GM21528 (cell line): ENCODE data around the gene POU2F2.
"Not testable (repeated sequence)": the region's sequence is repeated elsewhere in the genome, so short reads cannot be mapped to it uniquely, and the experiment has no call there.

Experiments used
- ATAC-seq: cut with Tn5 transposase; IDR thresholded peaks from one replicate; pipeline ENCODE4 v1.9.1; 2021; ENCODE audit warnings: mild to moderate bottlenecking, moderate library complexity; ENCODE audit not compliant: unreplicated experiment, low FRiP score

Gene POU2F2

GRCh38 chr19:42068361-42068755 is 63.9 kb downstream of the POU2F2 start:
- no peak for ATAC-seq

DNA sequence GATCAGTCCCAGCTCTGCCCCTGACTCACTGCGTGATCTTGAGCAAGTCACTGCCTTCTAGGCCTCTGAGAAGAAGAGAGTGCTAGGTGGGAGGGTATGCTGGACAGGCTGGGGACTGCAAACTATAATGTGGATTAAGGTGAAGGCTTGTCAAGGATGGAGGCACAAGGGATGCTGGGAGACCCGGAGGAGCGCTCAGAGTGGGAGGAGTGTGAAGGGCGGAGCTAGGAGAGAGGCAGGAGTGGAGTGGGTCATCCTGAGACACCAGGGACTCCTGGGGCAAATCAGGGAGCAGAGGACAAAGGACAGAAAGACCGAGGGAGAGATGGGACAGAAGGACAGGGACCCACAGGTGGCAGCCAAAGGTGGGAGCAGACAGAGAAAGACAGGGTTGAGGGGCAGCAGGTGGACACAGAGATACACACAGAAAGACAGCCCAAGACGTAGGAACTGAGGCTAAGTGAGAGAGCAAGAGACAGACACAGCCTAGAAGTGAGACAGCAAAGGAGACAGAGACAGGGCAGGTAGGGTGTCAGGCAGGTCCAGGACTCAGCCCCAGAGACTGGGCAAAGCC is 64.8 kb downstream of the POU2F2 start:
- ATAC-seq, result no peak

GRCh38 chr19:42066075-42066754 is 66.0 kb downstream of the POU2F2 start:
- ATAC-seq, result no peak

DNA sequence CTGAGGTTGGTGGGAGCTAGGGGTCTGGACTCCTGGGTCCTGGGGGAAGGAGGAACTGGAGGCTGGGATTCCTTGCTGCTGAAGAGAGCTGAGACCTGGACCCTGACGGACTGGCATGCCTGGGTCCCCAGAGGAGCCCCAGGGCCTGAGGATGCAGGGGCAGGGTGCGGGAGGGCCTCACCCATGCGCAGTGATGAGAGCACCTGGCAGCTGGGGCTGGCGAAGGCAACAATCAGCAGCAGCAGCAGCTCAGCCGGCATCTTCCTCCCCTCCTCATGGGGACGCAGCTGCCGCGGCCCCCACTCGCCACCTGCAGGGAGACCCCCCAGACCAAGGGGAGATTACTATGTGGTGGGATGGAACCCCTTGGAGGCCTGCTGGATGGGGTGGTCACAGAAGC is 66.7 kb downstream of the POU2F2 start:
- ATAC-seq, result no peak

- ATAC-seq, result no peak
Observed at GRCh38 chr19:42065051-42065450, 67.2 kb downstream of the POU2F2 start.

DNA sequence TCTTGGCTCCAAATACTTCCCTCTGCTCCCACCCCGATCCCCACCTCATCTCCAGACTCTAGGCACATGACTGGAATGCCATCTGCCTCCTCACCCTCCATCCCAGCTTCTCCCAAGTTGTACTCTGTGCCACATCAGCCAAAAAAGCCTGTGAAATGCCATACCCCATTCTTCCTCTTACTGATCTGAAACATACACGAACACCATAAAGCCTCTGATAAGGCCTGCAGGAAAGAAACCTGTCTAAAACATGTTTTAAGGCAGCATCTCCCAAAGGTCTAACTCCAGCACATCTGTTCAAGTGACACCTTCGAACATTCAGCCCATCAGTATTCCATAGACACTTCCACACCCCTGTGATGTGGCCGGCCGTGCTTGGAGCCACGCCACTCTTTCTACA is 67.8 kb downstream of the POU2F2 start:
- no peak for ATAC-seq

DNA sequence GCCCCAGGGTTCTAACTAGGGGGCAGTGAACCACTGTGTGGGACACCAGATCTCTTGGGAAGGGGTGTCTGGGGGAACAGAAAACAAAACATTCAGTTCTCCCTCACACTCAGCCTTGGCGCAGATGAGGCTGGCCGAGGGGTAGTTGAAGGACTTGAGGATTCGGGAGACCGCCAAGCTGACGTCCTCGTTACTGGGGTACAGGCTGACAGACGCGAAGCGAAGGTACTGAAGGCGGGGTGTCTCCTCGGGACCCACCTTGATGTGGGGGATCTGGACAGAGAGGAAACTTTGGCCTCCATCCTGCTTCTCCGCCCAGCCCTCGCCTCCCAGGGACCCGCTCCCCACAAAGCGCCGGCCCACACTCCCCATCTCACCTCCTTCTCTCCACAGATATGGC is 69.9 kb downstream of the POU2F2 start:
- no peak for ATAC-seq

DNA sequence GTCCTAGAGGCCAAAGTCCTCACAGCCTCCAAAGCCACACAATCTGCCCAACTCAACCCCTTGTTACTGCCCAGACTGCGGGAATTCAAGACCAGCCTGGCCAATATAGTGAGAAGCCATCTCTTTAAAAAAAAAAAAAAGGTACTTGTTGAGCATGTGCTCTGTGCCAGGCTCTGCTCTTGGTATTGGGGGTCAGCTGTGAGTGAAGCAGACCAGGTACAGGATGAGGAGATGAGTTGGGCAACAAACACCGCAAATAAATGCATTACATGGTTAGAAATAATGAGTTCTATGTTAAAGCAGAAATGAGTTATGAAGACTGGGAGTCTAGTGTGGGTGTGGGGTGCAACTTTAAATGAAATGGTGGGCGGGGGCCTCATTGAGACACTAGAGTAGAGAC is 72.1 kb downstream of the POU2F2 start:
- no peak for ATAC-seq

- ATAC-seq, result no peak
Observed at GRCh38 chr19:42059196-42059595, 73.0 kb downstream of the POU2F2 start.

DNA sequence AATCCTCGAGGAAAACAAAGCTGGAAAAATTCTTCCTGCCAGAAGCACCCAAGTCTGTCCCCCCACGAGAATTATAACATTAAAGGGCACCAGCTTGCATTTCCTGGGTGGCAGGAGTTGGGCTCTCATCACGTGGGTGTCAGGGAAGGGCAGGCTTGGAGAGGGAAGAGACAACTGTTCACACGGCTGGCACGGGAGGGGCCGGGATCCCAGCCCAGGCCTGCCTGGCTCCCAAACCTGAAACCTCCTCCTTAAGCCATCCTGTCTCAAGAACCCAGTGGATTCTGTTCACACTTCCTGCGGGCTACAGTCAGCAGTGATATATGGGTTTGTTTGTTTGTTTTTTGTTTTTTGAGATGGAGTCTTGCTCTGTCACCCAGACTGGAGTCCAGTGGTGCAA is 74.4 kb downstream of the POU2F2 start:
- ATAC-seq, result no peak

DNA sequence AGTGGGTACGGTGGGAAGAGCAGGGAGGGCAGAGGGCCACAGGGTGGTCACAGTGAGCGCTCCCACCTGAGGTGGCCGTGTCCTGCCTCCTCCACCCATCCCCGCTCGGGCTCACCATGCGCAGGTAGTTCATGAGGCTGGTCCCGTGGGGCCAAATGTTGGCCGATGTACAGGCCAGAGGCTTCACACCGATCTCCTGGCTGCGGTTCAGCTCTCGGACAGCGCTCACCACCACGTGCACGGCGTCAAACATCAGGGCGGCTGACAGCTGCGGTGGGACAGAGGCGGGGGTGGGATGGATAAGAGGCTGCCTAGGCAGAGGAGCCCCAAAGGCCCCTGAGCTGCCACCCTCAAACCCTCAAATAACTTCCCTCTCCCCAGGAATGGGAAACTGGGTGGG is 78.0 kb downstream of the POU2F2 start:
- no peak for ATAC-seq

GRCh38 chr19:42053037-42053935 is 79.0 kb downstream of the POU2F2 start:
- ATAC-seq, result no peak

DNA sequence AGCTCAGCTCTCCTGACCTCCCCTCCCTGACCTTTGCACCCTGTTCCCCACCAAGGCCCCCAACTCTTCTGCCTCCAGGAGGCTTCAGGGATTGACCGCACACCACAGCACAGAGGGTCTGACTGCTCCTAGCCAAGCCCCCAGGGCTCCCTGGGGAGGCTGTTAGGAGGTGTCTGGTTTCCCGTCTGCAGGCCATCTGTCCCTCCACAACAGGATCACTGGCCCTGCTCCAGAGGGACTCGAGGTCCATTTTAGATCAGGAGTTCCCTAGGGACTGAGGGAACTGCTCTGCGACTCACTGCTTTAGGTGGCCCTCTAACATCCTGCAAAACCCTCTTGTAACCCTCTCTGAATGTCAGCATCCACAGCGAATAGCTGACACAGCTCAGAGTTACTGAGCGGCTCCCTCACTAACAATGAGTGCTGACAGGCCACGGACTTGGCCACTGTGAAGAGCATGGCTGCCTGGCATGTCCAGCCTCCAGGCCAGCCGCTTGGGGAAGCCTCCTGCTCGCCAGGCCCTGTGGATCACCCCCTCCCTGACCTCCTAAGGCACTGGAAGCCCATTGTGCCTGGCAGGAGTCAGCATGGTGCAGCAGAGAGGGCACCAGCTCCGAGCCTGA is 79.9 kb downstream of the POU2F2 start:
- no peak for ATAC-seq

- ATAC-seq, result no peak
Observed at GRCh38 chr19:42051166-42052115, 80.8 kb downstream of the POU2F2 start.

GRCh38 chr19:42048992-42049391 is 83.3 kb downstream of the POU2F2 start:
- no peak for ATAC-seq

DNA sequence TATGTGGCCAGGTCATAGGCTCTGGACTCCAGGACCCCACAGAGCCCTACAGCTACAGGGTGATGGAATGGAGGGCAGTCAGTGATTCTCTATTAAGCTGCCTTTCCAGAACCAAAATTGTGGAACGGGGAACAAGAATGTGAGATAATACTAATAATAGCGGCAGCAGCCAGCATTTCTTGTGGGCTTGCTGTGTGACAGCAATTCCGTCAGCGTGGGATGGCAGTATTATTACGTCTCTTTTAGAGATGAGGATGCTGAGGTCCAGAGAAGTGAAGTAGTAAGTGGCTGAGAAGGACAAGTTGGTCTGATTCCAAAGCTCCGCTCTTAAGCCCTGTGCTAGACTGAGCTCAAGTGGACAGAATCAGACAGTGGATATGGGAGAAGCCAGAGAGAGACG is 86.7 kb downstream of the POU2F2 start:
- no peak for ATAC-seq

DNA sequence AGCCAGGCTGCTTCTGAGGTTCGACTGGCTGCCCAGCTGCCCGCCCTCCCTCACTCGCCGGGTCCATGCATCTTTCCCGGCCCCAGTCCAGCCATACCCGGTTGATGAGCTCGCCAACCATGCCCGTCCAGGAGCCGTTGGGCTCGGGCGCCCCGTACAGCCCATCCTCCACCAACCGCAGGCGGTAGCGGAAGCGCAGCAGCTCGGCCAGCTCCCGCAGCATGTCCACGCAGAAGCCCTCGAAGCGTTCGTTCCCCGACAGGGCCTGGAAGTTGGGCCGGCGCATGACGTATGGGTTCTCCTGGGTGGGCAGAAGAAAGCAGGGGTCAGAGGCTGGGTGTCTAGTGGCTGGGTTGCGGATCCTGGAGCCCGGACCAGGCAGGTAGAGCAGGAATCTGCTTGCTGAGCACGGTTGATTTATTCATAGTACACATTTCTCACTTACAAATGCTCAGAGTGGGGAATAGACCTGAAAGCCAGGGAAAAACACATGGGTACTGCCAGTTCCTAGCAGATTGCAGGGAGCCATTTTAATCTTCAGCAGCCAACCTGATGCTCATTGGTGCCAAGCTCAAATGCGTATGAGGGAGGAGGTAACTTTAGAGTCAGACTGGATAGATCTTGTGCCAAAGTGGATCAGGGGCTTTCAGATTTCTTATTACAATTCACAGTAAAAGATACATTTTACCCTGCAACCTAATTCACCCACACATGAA is 89.6 kb downstream of the POU2F2 start:
- no peak for ATAC-seq

- not testable (repeated sequence) for ATAC-seq
Observed at GRCh38 chr19:42040491-42040890, 91.8 kb downstream of the POU2F2 start.

DNA sequence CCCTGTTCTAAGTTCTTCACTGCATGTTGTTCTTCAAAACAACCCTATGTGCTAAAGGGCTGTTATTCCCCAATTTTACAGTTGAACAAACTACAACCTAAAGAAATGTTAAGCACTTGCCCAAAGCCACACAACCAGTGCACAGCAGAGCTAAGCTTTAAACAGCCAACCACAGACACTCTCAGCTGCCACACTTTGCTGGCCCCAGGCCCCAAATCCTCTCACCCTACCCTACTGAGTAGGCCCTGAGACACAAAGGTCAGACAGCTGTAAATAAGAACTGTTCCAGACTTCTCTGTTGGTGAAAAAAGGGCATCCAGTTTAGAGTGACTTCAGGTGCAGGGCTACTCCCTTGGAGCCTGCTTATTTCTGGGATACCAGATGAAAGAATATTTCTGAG is 92.2 kb downstream of the POU2F2 start:
- ATAC-seq, result no peak
